Testis (tissue), 3 donors: ENCODE measurements around the gene DERA. TPM values are rescaled to one million over a fixed set of nuclear protein-coding genes. Genes with fewer than 3 reads are reported as not detected.

Experiments used
- DNase-seq: peaks from one replicate; pipeline ENCODE4 v3.0.0-alpha.2; 2019
- H3K27ac ChIP-seq, 2 donors: fragments of 200-600 bp; sonication (generic); one replicate each; pipeline ENCODE4 v1.5.1; 2019
- H3K27me3 ChIP-seq: fragments of 200-600 bp; sonication (generic); one replicate; pipeline ENCODE4 v1.5.1; 2019
- H3K36me3 ChIP-seq: fragments of 200-600 bp; sonication (generic); one replicate; pipeline ENCODE4 v1.5.1; 2017; ENCODE audit warnings: low read depth; ENCODE audit errors: missing control alignments
- H3K4me1 ChIP-seq: fragments of 200-600 bp; sonication (generic); one replicate; pipeline ENCODE4 v1.5.1; 2019
- H3K4me3 ChIP-seq, 2 donors: fragments of 200-600 bp; sonication (generic); one replicate each; pipeline ENCODE4 v1.5.1; 2017 to 2019
- H3K9me3 ChIP-seq: fragments of 200-600 bp; sonication (generic); one replicate; pipeline ENCODE4 v1.5.1; 2017
- CTCF ChIP-seq, 3 experiments: fragments of 450-650 bp in 2 of 3; fragments of 200-600 bp in 1 of 3; sonication (generic) in 1 of 3; IDR thresholded peaks; one replicate each; pipeline ENCODE4 v1.5.1; 2016 to 2019; ENCODE audit warnings: antibody characterized with exemption in 3 of 3, mild to moderate bottlenecking in 2 of 3, moderate library complexity in 1 of 3
- POLR2A ChIP-seq: fragments of 450-650 bp; IDR thresholded peaks from one replicate; pipeline ENCODE4 v1.6.1; 2017; ENCODE audit warnings: antibody characterized with exemption, mild to moderate bottlenecking, moderate library complexity
- WGBS, 2 donors: methylation state at CpG; one replicate each; pipeline ENCODE4 v1.1.5; 2018; 5-methylcytosine and 5-hydroxymethylcytosine counted together
- intact Hi-C: fragments of 100-400 bp; cut with DNase I; formaldehyde crosslinking; loops from one replicate; pipeline ENCODE4 v1.15.1; 2023; ENCODE audit warnings: low total_unique reads
- polyA plus RNA-seq: library from polyadenylated mRNA; stranded (reverse); fragments of 350-450 nt; fragmentation: Illumina TruSeq; extraction: RNeasy Lipid Tissue Mini Kit (QIAGEN cat#74804); gene quantifications from one replicate; pipeline ENCODE4 v1.2.3, GENCODE V29; 2014; ENCODE audit warnings: low read depth, low replicate concordance; ENCODE audit not compliant: insufficient read depth
- total RNA-seq, 2 donors: library from RNA; depleted of rRNA; stranded (reverse); fragments of >200 nt; gene quantifications; one replicate each; pipeline ENCODE4 v1.2.3, GENCODE V29; 2016

DERA gene
- total and polyA plus RNA-seq, 3 donors from 2014 or later, result 14.0 to 21.3 (median 19.0) TPM

- H3K27me3 ChIP-seq, result no peaks in the 10 kb centered on the region
- no peaks in the 10 kb centered on the region for H3K9me3 ChIP-seq
- H3K36me3 ChIP-seq, result no peaks in the 10 kb centered on the region
- intact Hi-C loops, result no loop called here
- 50 to 59% methylated on average over 2 of the region's 2 CpGs for WGBS, 2 donors
- no peak overlapping the region for H3K4me3 ChIP-seq
- H3K4me1 ChIP-seq, result no peaks in the 10 kb centered on the region
- no peak for DNase-seq
- no peak overlapping the region for H3K27ac ChIP-seq
- TF ChIP-seq CTCF (IDR thresholded peaks at IDR 0.05), result peak in 1 of 3 experiments; percentile 29
- TF ChIP-seq POLR2A, result no peak
These were observed 68.3 kb downstream of the DERA start for GRCh38 chr12:15979096-15980092.

GRCh38 chr12:15982071-15982470 is 70.9 kb downstream of the DERA start:
- Histone ChIP-seq H3K36me3 (no peaks in the 10 kb centered on the region), H3K27ac (no peak overlapping the region), H3K9me3 (no peaks in the 10 kb centered on the region), H3K4me3 (no peak overlapping the region), H3K4me1 (no peaks in the 10 kb centered on the region), H3K27me3 (no peaks in the 10 kb centered on the region)
- TF ChIP-seq POLR2A (no peak), CTCF (IDR thresholded peaks at IDR 0.05) (no peak)
- intact Hi-C loops, result no loop called here
- DNase-seq, result no peak
- WGBS, 2 donors, result 53 to 56% methylated on average over 5 of the region's 5 CpGs

GRCh38 chr12:15982471-15982870 is 71.3 kb downstream of the DERA start:
- Histone ChIP-seq H3K4me3 (no peak overlapping the region), H3K4me1 (no peaks in the 10 kb centered on the region), H3K27ac (no peak overlapping the region), H3K36me3 (no peaks in the 10 kb centered on the region), H3K9me3 (no peaks in the 10 kb centered on the region), H3K27me3 (no peaks in the 10 kb centered on the region)
- intact Hi-C loops, result no loop called here
- 30 to 61% methylated on average over 3 of the region's 3 CpGs for WGBS, 2 donors
- DNase-seq, result no peak
- no peak for TF ChIP-seq POLR2A
- TF ChIP-seq CTCF (IDR thresholded peaks at IDR 0.05), result peak in 2 of 3 experiments; percentile 18 to 23

GRCh38 chr12:15982921-15983320 is 71.8 kb downstream of the DERA start:
- no peak overlapping the region for H3K4me3 ChIP-seq
- no peak for DNase-seq
- no peaks in the 10 kb centered on the region for H3K36me3 ChIP-seq
- intact Hi-C loops, result no loop called here
- TF ChIP-seq POLR2A (no peak), CTCF (IDR thresholded peaks at IDR 0.05) (no peak)
- H3K4me1 ChIP-seq, result no peaks in the 10 kb centered on the region
- H3K27ac ChIP-seq, result no peak overlapping the region
- no peaks in the 10 kb centered on the region for H3K9me3 ChIP-seq
- H3K27me3 ChIP-seq, result no peaks in the 10 kb centered on the region
